ENCODE results near the gene PTPRD.

Gene PTPRD

GRCh38 chr9:10062629-10063395, 550.0 kb downstream of the PTPRD start:
- in situ Hi-C loops (cut with MboI; ENCODE audit: low sequenced_read_pairs) = no loop called here

- in situ Hi-C loops (cut with MboI; ENCODE audit: low sequenced_read_pairs) = no loop called here
These were observed 553.8 kb downstream of the PTPRD start for GRCh38 chr9:10059044-10059443.

- in situ Hi-C loops (cut with MboI; ENCODE audit: low sequenced_read_pairs) = no loop called here
These were observed 556.9 kb downstream of the PTPRD start for GRCh38 chr9:10055886-10056395.

- in situ Hi-C loops (cut with MboI; ENCODE audit: low sequenced_read_pairs) = no loop called here
These were observed 558.3 kb downstream of the PTPRD start for GRCh38 chr9:10054456-10054855.

GRCh38 chr9:10052916-10053315, 559.9 kb downstream of the PTPRD start:
- in situ Hi-C loops (cut with MboI; ENCODE audit: low sequenced_read_pairs) = no loop called here

- in situ Hi-C loops (cut with MboI; ENCODE audit: low sequenced_read_pairs) = no loop called here
These were observed 560.6 kb downstream of the PTPRD start for GRCh38 chr9:10052181-10052580.

GRCh38 chr9:10050016-10050415, 562.8 kb downstream of the PTPRD start:
- in situ Hi-C loops (cut with MboI; ENCODE audit: low sequenced_read_pairs) = no loop called here

GRCh38 chr9:10048994-10049393, 563.8 kb downstream of the PTPRD start:
- in situ Hi-C loops (cut with MboI; ENCODE audit: low sequenced_read_pairs) = no loop called here

GRCh38 chr9:10045598-10045997, 567.2 kb downstream of the PTPRD start:
- in situ Hi-C loops (cut with MboI; ENCODE audit: low sequenced_read_pairs) = no loop called here

GRCh38 chr9:10041726-10042229, 571.0 kb downstream of the PTPRD start:
- in situ Hi-C loops (cut with MboI; ENCODE audit: low sequenced_read_pairs) = no loop called here

GRCh38 chr9:10036095-10036494, 576.7 kb downstream of the PTPRD start:
- in situ Hi-C loops (cut with MboI; ENCODE audit: low sequenced_read_pairs) = no loop called here

- in situ Hi-C loops (cut with MboI; ENCODE audit: low sequenced_read_pairs) = no loop called here
These were observed 580.6 kb downstream of the PTPRD start for GRCh38 chr9:10032166-10032565.

- in situ Hi-C loops (cut with MboI; ENCODE audit: low sequenced_read_pairs) = no loop called here
These were observed 586.3 kb downstream of the PTPRD start for GRCh38 chr9:10026443-10026984.

- in situ Hi-C loops (cut with MboI; ENCODE audit: low sequenced_read_pairs) = no loop called here
These were observed 597.0 kb downstream of the PTPRD start for GRCh38 chr9:10015755-10016154.

- in situ Hi-C loops (cut with MboI; ENCODE audit: low sequenced_read_pairs) = no loop called here
These were observed 597.9 kb downstream of the PTPRD start for GRCh38 chr9:10014889-10015288.

- in situ Hi-C loops (cut with MboI; ENCODE audit: low sequenced_read_pairs) = no loop called here
These were observed 603.4 kb downstream of the PTPRD start for GRCh38 chr9:10009401-10009800.

GRCh38 chr9:10008101-10008799, 604.6 kb downstream of the PTPRD start:
- in situ Hi-C loops (cut with MboI; ENCODE audit: low sequenced_read_pairs) = no loop called here

- in situ Hi-C loops (cut with MboI; ENCODE audit: low sequenced_read_pairs) = no loop called here
These were observed 605.4 kb downstream of the PTPRD start for GRCh38 chr9:10007356-10007755.

GRCh38 chr9:10005206-10005605, 607.6 kb downstream of the PTPRD start:
- in situ Hi-C loops (cut with MboI; ENCODE audit: low sequenced_read_pairs) = no loop called here

GRCh38 chr9:10003047-10003446, 609.8 kb downstream of the PTPRD start:
- in situ Hi-C loops (cut with MboI; ENCODE audit: low sequenced_read_pairs) = no loop called here

- in situ Hi-C loops (cut with MboI; ENCODE audit: low sequenced_read_pairs) = no loop called here
These were observed 612.1 kb downstream of the PTPRD start for GRCh38 chr9:10000669-10001068.
